Testis (tissue), 3 donors: Measurements from ENCODE around the gene ZBTB43. TPM values are rescaled to one million over a fixed set of nuclear protein-coding genes. Genes with fewer than 3 reads are reported as not detected.

Experiments
- DNase-seq: peaks from one replicate; pipeline ENCODE4 v3.0.0-alpha.2; 2019
- H3K27ac ChIP-seq, 2 donors: fragments of 200-600 bp; sonication (generic); one replicate each; pipeline ENCODE4 v1.5.1; 2019
- H3K27me3 ChIP-seq: fragments of 200-600 bp; sonication (generic); one replicate; pipeline ENCODE4 v1.5.1; 2019
- H3K36me3 ChIP-seq: fragments of 200-600 bp; sonication (generic); one replicate; pipeline ENCODE4 v1.5.1; 2017; ENCODE audit warnings: low read depth; ENCODE audit errors: missing control alignments
- H3K4me1 ChIP-seq: fragments of 200-600 bp; sonication (generic); one replicate; pipeline ENCODE4 v1.5.1; 2019
- H3K4me3 ChIP-seq, 2 donors: fragments of 200-600 bp; sonication (generic); one replicate each; pipeline ENCODE4 v1.5.1; 2017 to 2019
- H3K9me3 ChIP-seq: fragments of 200-600 bp; sonication (generic); one replicate; pipeline ENCODE4 v1.5.1; 2017
- POLR2A ChIP-seq: fragments of 450-650 bp; IDR thresholded peaks from one replicate; pipeline ENCODE4 v1.6.1; 2017; ENCODE audit warnings: antibody characterized with exemption, mild to moderate bottlenecking, moderate library complexity
- WGBS, 2 donors: methylation state at CpG; one replicate each; pipeline ENCODE4 v1.1.5; 2018; 5-methylcytosine and 5-hydroxymethylcytosine counted together
- intact Hi-C: fragments of 100-400 bp; cut with DNase I; formaldehyde crosslinking; loops from one replicate; pipeline ENCODE4 v1.15.1; 2023; ENCODE audit warnings: low total_unique reads
- polyA plus RNA-seq: library from polyadenylated mRNA; stranded (reverse); fragments of 350-450 nt; fragmentation: Illumina TruSeq; extraction: RNeasy Lipid Tissue Mini Kit (QIAGEN cat#74804); gene quantifications from one replicate; pipeline ENCODE4 v1.2.3, GENCODE V29; 2014; ENCODE audit warnings: low read depth, low replicate concordance; ENCODE audit not compliant: insufficient read depth
- total RNA-seq, 2 donors: library from RNA; depleted of rRNA; stranded (reverse); fragments of >200 nt; gene quantifications; one replicate each; pipeline ENCODE4 v1.2.3, GENCODE V29; 2016
- TF ChIP-seq, protein P1 (sequence below), 3 experiments: fragments of 450-650 bp in 2 of 3; fragments of 200-600 bp in 1 of 3; sonication (generic) in 1 of 3; IDR thresholded peaks; one replicate each; pipeline ENCODE4 v1.5.1; 2016 to 2019; ENCODE audit warnings: antibody characterized with exemption in 3 of 3, mild to moderate bottlenecking in 2 of 3, moderate library complexity in 1 of 3

ZBTB43 gene
- total and polyA plus RNA-seq, 3 donors from 2014 or later, result 32.7 to 40.6 (median 40.3) TPM

DNA sequence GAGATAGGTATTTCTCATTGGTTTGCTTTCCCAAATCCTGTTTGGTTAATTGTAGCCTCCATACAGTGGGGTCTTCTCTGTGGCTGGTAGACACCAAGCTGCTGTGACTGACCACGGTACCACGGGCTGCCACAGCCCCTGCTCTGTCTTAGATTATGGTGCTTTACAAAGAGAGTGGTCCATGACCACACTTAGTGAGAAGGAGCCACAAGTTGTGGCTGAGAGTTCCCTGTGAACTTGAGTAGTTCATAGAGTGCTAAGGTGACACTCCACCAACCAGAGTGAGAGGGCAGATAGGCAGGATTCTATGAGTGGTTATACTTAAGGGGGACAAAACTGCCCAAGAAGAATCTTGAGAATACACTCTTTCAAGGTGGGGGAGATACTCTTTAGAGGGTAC lies 29.8 kb downstream of the ZBTB43 start:
- Histone ChIP-seq H3K9me3 (no peaks in the 10 kb centered on the region), H3K4me3 (no peak overlapping the region), H3K4me1 (no peaks in the 10 kb centered on the region), H3K27ac (no peak overlapping the region), H3K36me3 (no peaks in the 10 kb centered on the region), H3K27me3 (no peaks in the 10 kb centered on the region)
- intact Hi-C loops, result no loop called here
- DNase-seq, result no peak
- no peak for TF ChIP-seq POLR2A
- TF ChIP-seq, protein P1, sequence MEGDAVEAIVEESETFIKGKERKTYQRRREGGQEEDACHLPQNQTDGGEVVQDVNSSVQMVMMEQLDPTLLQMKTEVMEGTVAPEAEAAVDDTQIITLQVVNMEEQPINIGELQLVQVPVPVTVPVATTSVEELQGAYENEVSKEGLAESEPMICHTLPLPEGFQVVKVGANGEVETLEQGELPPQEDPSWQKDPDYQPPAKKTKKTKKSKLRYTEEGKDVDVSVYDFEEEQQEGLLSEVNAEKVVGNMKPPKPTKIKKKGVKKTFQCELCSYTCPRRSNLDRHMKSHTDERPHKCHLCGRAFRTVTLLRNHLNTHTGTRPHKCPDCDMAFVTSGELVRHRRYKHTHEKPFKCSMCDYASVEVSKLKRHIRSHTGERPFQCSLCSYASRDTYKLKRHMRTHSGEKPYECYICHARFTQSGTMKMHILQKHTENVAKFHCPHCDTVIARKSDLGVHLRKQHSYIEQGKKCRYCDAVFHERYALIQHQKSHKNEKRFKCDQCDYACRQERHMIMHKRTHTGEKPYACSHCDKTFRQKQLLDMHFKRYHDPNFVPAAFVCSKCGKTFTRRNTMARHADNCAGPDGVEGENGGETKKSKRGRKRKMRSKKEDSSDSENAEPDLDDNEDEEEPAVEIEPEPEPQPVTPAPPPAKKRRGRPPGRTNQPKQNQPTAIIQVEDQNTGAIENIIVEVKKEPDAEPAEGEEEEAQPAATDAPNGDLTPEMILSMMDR (IDR thresholded peaks at IDR 0.05), result no peak
- 98 to 100% methylated on average over 1 to 2 of the region's 2 CpGs for WGBS, 2 donors

DNA sequence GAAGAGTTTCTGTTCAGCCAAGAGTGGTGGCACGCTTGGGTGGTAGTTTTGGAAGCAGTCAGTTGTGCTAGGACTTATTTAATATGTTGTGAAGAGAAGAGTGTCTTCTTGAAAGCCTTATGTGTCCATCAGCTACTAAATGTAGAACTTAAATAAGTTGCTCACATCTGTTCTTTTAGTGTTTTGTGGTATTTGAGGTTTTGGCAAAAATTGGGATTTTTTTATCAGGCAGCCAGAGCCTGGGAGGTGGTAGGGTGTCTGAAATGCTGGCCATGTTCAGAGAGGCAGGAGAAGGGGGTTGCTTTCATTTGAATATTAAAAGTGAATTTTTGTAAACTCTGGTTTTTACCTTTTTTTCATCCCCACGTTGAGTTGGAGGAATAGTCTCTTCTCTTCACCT lies 31.4 kb downstream of the ZBTB43 start:
- Histone ChIP-seq H3K27ac (no peak overlapping the region), H3K27me3 (no peaks in the 10 kb centered on the region), H3K4me1 (no peaks in the 10 kb centered on the region), H3K9me3 (no peaks in the 10 kb centered on the region), H3K4me3 (no peak overlapping the region), H3K36me3 (no peaks in the 10 kb centered on the region)
- WGBS, 2 donors, result 88 to 89% methylated on average over 2 of the region's 2 CpGs
- intact Hi-C loops, result no loop called here
- TF ChIP-seq POLR2A, result no peak
- TF ChIP-seq, protein P1 (IDR thresholded peaks at IDR 0.05), result no peak
- no peak for DNase-seq

DNA sequence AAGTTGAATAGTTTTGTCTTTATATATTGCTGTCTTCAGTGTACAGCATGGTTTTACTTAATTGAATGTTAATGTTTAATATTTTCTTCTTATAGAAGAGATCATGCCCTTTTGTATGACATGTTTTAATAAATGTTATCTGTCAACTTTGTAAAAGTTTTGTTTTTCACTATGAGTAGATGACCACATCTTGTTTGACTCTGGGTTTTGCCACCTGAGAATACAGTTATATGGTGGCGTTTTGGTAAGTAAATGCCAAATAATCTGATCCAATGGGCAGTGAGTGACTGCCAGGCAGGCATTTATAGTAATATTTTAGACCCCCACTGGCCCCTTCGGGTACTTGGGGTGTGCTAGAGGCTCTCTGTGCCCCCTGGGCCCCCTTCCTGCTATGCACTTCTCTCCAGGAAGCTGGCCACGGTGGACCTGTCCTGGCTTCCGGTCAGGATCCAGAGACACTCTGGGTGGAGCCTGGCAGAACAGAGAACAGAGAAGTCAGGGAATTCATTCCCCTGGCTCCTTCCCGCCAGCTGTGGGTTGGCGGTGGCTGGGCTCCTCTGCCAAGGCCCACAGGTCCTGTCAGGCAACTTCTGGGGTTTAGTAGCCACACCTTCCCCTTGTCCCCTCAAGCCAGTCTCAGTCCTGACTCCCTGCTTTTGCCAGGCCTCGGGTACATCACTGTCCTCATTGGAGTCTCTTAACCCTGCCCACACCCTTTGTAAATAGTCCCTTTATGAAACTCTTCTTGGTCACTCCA lies 33.4 kb downstream of the ZBTB43 start:
- no peaks in the 10 kb centered on the region for H3K9me3 ChIP-seq
- no peak for DNase-seq
- intact Hi-C loops, result no loop called here
- no peaks in the 10 kb centered on the region for H3K4me1 ChIP-seq
- TF ChIP-seq POLR2A, result no peak
- no peak overlapping the region for H3K27ac ChIP-seq
- H3K4me3 ChIP-seq, result no peak overlapping the region
- no peaks in the 10 kb centered on the region for H3K27me3 ChIP-seq
- H3K36me3 ChIP-seq, result no peaks in the 10 kb centered on the region
- WGBS, 2 donors, result 87% methylated on average over 5 to 7 of the region's 7 CpGs

GRCh38 chr9:126838895-126839294 lies 34.1 kb downstream of the ZBTB43 start:
- Histone ChIP-seq H3K4me1 (no peaks in the 10 kb centered on the region), H3K36me3 (no peaks in the 10 kb centered on the region), H3K9me3 (no peaks in the 10 kb centered on the region), H3K27ac (no peak overlapping the region), H3K4me3 (no peak overlapping the region), H3K27me3 (no peaks in the 10 kb centered on the region)
- intact Hi-C loops, result no loop called here
- DNase-seq, result no peak
- no peak for TF ChIP-seq POLR2A
- TF ChIP-seq, protein P1 (IDR thresholded peaks at IDR 0.05), result no peak
- 93 to 95% methylated on average over 12 of the region's 12 CpGs for WGBS, 2 donors

GRCh38 chr9:126839301-126839700 lies 34.5 kb downstream of the ZBTB43 start:
- Histone ChIP-seq H3K4me1 (no peaks in the 10 kb centered on the region), H3K27ac (no peak overlapping the region), H3K36me3 (no peaks in the 10 kb centered on the region), H3K9me3 (no peaks in the 10 kb centered on the region), H3K27me3 (no peaks in the 10 kb centered on the region), H3K4me3 (no peak overlapping the region)
- DNase-seq, result no peak
- TF ChIP-seq POLR2A, result no peak
- TF ChIP-seq, protein P1 (IDR thresholded peaks at IDR 0.05), result no peak
- intact Hi-C loops, result no loop called here
- WGBS, 2 donors, result 88% methylated on average over 8 of the region's 8 CpGs
